Right cardiac atrium (tissue), 5 donors: ENCODE measurements around the gene LAMB1. TPM values are rescaled to one million over a fixed set of nuclear protein-coding genes. Genes with fewer than 3 reads are reported as not detected.

Experiments used
- ATAC-seq, 2 donors: fragments of 200-7000 bp; cut with Tn5 transposase; one replicate each; pipeline versions ENCODE4 v1.8.0 to v1.9.1; 2020; ENCODE audit warnings: moderate library complexity in 2 of 2, mild to moderate bottlenecking in 1 of 2
- DNase-seq, 3 donors: peaks; one replicate each; pipeline ENCODE4 v3.0.0-alpha.2; 2020
- H3K27ac ChIP-seq: one replicate; pipeline ENCODE4 v1.5.1; 2013; ENCODE audit warnings: mild to moderate bottlenecking, low read length, control low read depth, moderate library complexity
- H3K27me3 ChIP-seq: one replicate; pipeline ENCODE4 v1.6.1; 2013; ENCODE audit not compliant: control insufficient read depth, insufficient read depth
- H3K4me1 ChIP-seq: one replicate; pipeline ENCODE4 v1.6.1; 2013; ENCODE audit warnings: low read length; ENCODE audit not compliant: control insufficient read depth, insufficient read depth
- H3K4me3 ChIP-seq: one replicate; pipeline ENCODE4 v1.5.1; 2013; ENCODE audit warnings: low read length, control low read depth
- H3K9me3 ChIP-seq: one replicate; pipeline ENCODE4 v1.6.1; 2013; ENCODE audit warnings: low read length; ENCODE audit not compliant: control insufficient read depth
- WGBS: extraction: QIAGEN DNeasy Blood & Tissue Kit; methylation state at CpG from one replicate; pipeline ENCODE4 v1.1.7; 2013; 5-methylcytosine and 5-hydroxymethylcytosine counted together
- intact Hi-C, 4 donors: fragments of 100-400 bp; cut with DNase I; formaldehyde crosslinking; loops; one replicate each; pipeline versions ENCODE4 v1.11.0 to v1.14.0; 2022 to 2023
- polyA plus RNA-seq: library from polyadenylated mRNA; stranded (reverse); fragments of 200-250 nt; gene quantifications from one replicate; pipeline ENCODE4 v1.2.3, GENCODE V29; 2013
- total RNA-seq, 4 donors: library from RNA; stranded (reverse); fragmentation: NEBNext Ultra II Directional; extraction: Animal tissue kit (Norgen Biotek cat#: 25700); gene quantifications; one replicate each; pipeline ENCODE4 v1.2.1, GENCODE V29; 2021
- donor health status: healthy with polysubstance abuse.
- donor health status: DM: no; HTN: yes; CAD: no.
- donor health status: DM: no; HTN: no; CAD: no.
- donor health status: DM: no; HTN: yes; CAD: no; lungs with severe emphysema.
- donor health status: DM: yes; HTN: yes; CAD: no.

The LAMB1 gene
- total and polyA plus RNA-seq, 5 donors = 42.1 to 110 (median 49.9) TPM

DNA sequence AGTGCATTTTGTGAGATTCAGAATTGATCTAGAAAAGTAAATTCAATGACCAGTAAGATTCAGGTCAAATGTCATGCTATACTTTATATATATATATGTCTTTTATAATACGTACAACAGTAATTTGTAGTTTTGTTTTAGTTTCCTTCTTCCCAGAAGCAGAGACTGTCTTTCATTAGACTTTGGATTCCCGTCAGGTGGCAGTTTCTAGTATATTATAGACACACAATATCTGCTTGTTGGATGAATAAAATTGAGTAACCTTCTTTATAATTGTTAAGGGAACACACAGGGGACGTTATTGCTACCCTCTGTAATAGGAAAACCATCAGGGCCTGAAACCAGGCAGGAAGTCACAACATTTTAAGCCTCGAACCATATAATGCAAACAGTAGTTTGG is 5.3 kb upstream of the LAMB1 start:
- ATAC-seq = no peak
- Histone ChIP-seq H3K27me3 (no peaks in the 10 kb centered on the region), H3K4me1 (no peaks in the 10 kb centered on the region), H3K9me3 (no peaks in the 10 kb centered on the region), H3K27ac (no peak overlapping the region), H3K4me3 (no peak overlapping the region)
- intact Hi-C loops = loop anchor here in 1 of 4 donors (10.0 kb wide), 1 partner anchor 73 kb away; no protein-coding TSS in a partner anchor
- no peak for DNase-seq
- WGBS = 91% methylated on average over 4 of the region's 4 CpGs

DNA sequence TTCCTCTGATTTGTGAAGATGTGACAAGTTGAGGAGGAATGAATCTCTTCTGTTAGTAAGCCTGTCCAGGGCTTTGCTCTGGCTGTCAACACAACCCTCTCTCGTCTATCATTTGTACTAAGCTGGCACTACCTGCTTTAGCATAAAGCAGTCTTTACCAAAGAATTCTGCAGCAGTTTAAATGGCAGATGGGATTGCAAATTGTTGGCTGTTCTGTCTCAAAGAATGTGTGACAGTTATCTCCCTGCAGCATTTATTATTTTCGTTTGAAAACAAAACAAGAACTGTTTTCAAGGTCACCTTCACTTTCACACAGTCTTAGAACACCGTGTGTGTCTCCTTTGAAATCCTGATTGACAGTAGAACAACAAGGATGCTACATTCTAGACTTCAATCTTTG is 4.8 kb upstream of the LAMB1 start:
- Histone ChIP-seq H3K4me1 (no peaks in the 10 kb centered on the region), H3K27me3 (no peaks in the 10 kb centered on the region), H3K27ac (no peak overlapping the region), H3K4me3 (no peak overlapping the region), H3K9me3 (no peaks in the 10 kb centered on the region)
- WGBS = 50% methylated on average over 3 of the region's 3 CpGs
- DNase-seq = no peak
- ATAC-seq = no peak
- intact Hi-C loops = loop anchor here in 1 of 4 donors (10.0 kb wide), 1 partner anchor 73 kb away; no protein-coding TSS in a partner anchor

DNA sequence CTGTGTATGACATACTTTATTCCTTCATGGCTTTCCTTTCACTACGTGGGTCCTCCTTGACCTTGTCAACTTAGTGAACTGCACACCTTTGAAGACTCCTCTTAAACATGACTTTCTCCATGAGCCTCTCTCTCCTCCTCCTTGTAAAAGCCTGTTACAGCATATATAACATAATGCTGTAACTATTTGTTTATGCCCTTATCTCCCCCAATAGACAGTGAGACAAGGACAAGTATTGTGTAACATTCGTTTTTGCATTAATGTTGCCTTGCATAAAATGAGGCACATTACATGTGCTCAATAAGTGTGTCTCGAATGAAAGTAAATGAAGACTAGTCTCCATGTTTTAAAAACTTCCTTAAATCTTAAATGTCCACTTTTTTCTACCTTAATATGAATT is 4.3 kb upstream of the LAMB1 start:
- Histone ChIP-seq H3K4me1 (no peaks in the 10 kb centered on the region), H3K4me3 (no peak overlapping the region), H3K27ac (no peak overlapping the region), H3K9me3 (no peaks in the 10 kb centered on the region), H3K27me3 (no peaks in the 10 kb centered on the region)
- 75% methylated on average over 3 of the region's 3 CpGs for WGBS
- DNase-seq = no peak
- intact Hi-C loops = loop anchor here in 1 of 4 donors (10.0 kb wide), 1 partner anchor 72 kb away; no protein-coding TSS in a partner anchor
- ATAC-seq = no peak

DNA sequence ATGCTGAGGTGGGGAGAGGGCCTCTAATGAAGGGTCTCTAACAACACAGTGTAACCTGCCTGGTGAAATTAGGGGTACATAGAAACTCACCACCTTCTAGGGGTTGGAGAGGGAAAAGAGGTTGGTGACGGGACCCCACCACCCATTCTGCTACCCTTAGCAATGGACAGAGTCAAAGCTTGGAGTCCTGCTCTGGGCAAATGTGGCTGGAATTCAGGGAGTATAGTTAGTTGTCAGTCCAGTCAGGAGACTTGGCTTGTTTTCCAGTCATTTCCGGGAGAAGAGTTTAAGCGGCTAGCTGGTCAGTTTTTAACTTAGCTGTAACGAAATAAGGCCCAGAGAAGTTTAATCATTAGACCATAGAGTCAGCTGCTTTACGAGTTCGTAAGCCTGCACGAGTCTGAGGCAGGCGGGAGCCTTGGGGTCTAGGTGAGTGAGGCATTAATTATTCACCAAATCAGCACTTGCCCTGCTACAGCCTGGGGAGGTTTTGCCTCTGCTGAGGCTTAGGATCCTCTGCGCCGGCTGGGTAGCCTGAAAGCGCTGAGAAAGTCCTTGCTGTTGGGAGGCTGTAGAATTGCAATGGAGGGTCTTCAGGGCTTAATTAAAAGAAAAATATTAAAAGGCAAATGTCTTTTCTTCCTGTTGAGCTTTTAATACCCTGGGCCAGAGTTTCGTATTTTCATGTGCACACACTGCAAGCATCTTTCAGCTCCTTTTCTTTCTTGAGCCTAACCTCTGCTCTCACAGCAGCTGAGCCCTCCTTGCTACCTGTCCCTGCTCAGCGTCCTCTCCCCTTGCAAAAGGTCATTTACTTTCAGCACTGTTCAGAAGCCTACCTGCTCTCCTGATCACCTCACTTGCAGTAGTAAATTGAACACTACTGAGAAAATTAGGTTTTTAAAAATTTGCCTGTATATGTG is 1.5 kb upstream of the LAMB1 start:
- H3K9me3 ChIP-seq = no peaks in the 10 kb centered on the region
- intact Hi-C loops = loop anchor here in 1 of 4 donors (10.0 kb wide), 1 partner anchor 70 kb away; no protein-coding TSS in a partner anchor
- H3K4me3 ChIP-seq = no peak overlapping the region
- DNase-seq = no peak
- WGBS = 50% methylated on average over 13 of the region's 13 CpGs
- no peak for ATAC-seq
- no peaks in the 10 kb centered on the region for H3K27me3 ChIP-seq
- H3K4me1 ChIP-seq = peaks cover 2% of the 10 kb centered on the region
- no peak overlapping the region for H3K27ac ChIP-seq

DNA sequence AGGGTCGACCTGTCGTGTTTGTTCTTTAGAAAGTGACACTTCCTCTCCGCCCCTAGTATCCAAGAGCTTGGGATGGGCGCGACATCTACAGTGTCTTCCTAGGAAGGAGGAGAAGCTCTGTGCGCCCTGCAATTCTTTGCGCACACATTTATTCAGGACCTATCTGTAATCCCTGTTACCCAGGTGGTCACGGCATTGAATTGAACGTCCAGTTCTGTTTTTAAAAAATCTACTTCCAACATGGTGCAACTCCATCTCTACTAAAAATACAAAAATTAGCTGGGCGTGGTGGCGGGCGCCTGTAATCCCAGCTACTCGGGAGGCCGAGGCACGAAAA is 606 bp upstream of the LAMB1 start:
- Histone ChIP-seq H3K4me3 (peak overlapping the region; percentile 90), H3K9me3 (no peaks in the 10 kb centered on the region), H3K27me3 (no peaks in the 10 kb centered on the region), H3K27ac (no peak overlapping the region), H3K4me1 (peaks cover 2% of the 10 kb centered on the region)
- DNase-seq = no peak
- ATAC-seq = no peak
- WGBS = 41% methylated on average over 15 of the region's 15 CpGs
- intact Hi-C loops = loop anchor here in 1 of 4 donors (10.0 kb wide), 1 partner anchor 69 kb away; no protein-coding TSS in a partner anchor

DNA sequence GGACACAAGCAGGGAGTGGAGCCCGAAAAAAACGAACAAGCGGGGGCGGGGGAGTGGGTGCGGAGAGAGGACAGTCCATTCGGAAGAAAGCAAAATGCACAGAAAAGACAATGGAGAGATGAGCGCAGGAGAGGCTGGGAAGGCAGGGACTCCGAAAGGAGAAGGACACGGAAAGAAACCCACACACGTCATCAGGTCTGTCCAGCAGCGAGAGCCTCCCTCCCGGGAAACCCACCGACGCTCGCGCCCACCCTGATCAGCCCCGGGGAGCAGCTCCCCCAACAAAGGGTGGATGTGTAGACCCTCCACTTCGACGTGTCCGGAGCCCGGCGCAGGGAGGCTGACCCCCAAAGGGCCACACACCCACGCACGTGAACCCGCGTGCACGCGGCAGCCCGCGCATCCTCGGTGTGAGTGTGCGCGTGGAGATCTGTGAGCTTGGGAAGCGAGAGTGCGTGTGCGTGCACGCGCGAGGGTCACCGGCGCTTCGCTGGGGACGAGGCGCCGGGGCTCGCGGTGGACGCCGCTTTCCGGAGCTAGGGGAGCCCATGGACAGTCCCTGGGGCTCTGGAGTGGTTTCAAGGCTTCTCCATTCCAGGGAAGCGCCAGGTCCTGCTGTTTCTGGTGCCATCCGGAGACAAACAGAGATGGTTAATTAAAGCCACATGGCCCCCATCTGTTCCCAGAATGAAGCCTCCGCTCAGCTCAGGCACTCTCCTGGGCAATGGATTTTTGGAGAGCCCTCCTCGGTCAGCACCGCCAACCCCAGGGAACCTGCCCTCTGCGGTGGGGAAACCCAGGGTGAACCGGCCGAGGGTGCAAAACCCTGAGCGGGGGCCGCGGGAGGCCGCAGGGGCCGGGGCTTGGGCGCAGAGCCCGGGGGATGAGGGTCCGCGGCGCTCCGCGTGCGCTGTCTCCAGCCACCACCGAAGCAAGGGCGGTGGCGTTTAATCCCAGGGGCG is 916 bp downstream of the LAMB1 start:
- ATAC-seq (peak; percentile 30 to 36), DNase-seq (peak; percentile 37 to 64 (median 62))
- intact Hi-C loops = loop anchor here in 1 of 4 donors (10.0 kb wide), 1 partner anchor 67 kb away; no protein-coding TSS in a partner anchor
- Histone ChIP-seq H3K4me3 (peak overlapping the region; percentile 90), H3K27me3 (no peaks in the 10 kb centered on the region), H3K9me3 (no peaks in the 10 kb centered on the region), H3K4me1 (peaks cover 2% of the 10 kb centered on the region), H3K27ac (peak overlapping the region; percentile 45)
- WGBS = under 1% methylated on average over 75 of the region's 75 CpGs

DNA sequence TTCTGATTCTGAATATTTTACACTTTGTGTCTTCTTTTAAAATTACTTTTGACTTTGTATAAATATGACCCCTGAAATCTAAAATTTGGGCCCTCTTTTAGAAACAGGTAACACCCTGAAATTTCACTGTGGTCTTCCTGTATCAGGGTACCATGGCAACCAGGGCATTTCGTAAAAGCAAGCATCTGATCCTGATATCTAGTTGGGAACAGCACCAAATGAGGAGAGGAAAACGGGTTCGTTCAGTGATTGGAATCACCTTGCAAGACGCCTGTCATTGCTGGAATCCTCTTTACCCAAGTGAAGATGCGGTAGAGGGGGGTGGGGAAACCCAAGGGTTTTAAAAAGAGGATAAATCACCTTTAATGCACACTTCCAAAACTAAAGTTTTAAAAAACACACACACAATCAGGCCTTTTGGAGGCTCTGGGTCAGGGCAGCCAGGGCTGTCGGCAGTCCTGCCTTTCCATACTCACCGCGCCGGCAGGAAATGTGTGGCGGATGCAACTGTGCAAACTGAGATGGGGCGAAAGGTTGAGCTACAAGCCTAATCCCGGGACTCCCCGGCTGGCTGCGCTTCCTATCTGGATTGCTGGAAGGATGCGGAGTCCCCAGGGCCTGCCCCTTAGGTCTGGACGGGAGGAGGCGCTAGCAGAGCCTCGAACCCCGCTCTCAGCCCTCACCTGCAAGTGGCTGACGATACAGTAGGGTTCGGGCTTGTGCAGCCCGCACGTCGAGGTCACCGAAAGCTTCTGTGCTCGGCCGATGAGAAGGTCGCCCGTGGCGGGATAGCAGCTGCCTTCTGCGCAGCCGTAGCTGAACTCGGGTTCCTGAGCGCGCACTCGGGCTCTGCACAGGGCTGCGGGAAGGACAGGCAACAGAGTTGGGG is 1.8 kb downstream of the LAMB1 start:
- ATAC-seq = peak; percentile 59 to 78
- Histone ChIP-seq H3K27me3 (no peaks in the 10 kb centered on the region), H3K27ac (peak overlapping the region; percentile 45), H3K9me3 (no peaks in the 10 kb centered on the region), H3K4me3 (peak overlapping the region; percentile 90), H3K4me1 (peaks cover 4% of the 10 kb centered on the region)
- intact Hi-C loops = loop anchor here in 1 of 4 donors (10.0 kb wide), 1 partner anchor 66 kb away; no protein-coding TSS in a partner anchor
- DNase-seq = peak; percentile 67 to 85 (median 83)
- WGBS = 14% methylated on average over 37 of the region's 37 CpGs

DNA sequence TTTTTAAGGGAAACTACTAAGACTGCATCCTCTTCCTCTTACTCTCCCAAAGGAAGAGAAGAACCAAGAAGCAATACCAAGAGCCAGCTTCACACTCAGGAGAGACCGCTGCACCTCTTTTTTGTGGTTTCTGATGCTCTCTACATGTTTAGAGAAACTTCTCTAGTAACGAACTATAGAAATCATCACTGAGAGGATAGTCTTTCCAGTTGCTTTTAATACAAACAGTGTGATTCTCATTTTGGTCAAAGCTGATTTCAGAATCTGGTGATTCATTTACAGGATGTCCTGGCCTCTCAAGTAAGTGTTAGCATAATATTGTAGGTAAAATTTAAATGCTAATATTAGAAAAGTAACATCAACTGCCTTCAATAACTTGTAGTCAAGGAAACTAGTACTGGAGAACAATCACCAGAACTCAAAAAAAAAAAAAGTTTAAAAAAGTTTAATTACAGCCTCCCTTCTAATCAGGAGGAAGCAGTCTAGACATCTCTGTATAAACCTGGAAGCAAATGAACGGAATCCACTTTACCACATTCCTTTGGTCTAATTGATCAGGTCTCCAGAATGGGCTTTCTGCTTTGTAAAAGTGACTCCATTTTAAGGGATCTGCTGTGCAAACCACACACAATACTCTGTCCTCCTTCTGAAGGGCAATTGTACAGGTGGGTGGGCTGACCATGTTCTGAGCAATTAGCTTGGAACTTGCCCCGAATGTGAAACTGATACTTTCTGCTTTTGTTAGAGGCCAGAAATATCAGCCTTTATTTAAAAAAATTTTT is 3.0 kb downstream of the LAMB1 start:
- intact Hi-C loops = loop anchor here in 1 of 4 donors (10.0 kb wide), 1 partner anchor 65 kb away; no protein-coding TSS in a partner anchor
- Histone ChIP-seq H3K9me3 (no peaks in the 10 kb centered on the region), H3K27ac (peak overlapping the region; percentile 61), H3K27me3 (no peaks in the 10 kb centered on the region), H3K4me3 (no peak overlapping the region), H3K4me1 (peaks cover 6% of the 10 kb centered on the region)
- WGBS = 57% methylated on average over 4 of the region's 4 CpGs
- DNase-seq (no peak), ATAC-seq (no peak)

DNA sequence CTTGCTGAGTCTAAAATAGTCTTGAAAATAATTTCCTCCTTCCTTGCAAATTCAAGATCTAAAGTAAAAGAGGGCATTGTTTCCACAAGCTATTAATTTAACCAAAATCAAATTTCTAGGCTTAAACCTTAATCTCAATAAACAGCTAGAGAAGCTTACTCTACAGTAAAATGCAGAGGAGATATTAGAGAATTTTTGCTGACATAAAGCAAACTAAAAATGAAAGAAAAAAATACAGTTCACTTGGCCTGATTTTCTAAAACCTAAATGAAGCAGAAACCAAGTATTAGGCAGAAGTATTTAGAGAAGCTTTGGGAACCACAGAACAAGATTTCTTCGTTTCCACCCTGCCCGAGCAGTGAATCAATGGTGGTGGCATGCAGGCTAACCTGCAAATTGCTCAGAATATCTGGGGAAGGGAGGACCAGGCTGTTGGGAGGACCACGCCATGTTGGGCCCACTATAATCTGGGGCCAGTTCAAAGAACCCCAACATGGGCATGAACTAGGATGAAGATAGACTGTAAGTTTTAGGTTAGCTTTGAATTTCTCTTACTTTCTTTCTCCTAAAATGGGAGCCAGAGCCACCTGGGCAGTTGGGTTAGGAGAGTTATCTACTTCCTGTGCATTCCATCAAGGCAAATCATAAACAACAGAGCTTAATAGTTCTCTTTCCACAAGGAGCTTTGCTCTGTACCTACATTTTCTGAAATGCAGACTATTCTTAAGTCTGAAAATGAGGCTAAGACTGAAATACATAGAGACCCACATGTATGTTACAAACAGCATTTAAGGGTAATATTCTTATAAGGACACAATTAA is 4.1 kb downstream of the LAMB1 start:
- Histone ChIP-seq H3K27ac (no peak overlapping the region), H3K9me3 (no peaks in the 10 kb centered on the region), H3K27me3 (no peaks in the 10 kb centered on the region), H3K4me1 (peaks cover 6% of the 10 kb centered on the region), H3K4me3 (no peak overlapping the region)
- intact Hi-C loops = no loop called here
- ATAC-seq (no peak), DNase-seq (peak in 1 of 3 donors; percentile 39)
- 78% methylated on average over 3 of the region's 3 CpGs for WGBS
